Measurements from ENCODE around the gene MPHOSPH9.

DNA sequence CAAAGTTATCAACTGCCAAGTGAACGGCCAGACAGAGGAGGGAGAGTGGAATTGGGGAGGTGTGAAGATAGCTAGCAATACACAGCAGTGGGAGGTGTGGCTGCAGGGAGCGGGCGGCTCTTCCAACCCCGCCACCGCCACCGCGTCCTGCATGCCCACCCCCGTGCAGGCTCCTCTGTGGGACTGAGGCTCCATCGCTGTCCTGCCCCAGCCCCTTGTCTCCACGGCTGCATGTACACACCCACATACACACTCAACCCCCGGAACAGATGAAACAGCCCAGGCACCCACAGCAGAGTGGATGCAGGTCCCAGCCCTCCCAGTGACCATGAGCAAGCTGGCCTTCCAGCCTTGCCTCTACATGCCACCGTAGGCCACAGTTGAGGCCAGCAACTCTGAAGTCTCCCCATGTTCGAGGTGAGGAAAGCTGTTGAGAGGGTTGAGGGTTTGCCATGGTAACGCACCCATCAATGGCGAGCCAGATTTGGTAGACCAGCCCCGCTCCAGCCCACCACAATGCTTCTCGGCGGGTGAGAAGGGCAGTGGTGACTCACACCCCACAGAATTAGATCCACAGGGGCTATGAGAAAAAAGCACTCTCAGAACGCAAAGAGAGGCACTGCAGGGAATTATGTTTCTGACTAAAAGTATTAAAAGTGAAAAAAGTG is 121.3 kb downstream of the MPHOSPH9 start:
- TF ChIP-seq, protein P1, sequence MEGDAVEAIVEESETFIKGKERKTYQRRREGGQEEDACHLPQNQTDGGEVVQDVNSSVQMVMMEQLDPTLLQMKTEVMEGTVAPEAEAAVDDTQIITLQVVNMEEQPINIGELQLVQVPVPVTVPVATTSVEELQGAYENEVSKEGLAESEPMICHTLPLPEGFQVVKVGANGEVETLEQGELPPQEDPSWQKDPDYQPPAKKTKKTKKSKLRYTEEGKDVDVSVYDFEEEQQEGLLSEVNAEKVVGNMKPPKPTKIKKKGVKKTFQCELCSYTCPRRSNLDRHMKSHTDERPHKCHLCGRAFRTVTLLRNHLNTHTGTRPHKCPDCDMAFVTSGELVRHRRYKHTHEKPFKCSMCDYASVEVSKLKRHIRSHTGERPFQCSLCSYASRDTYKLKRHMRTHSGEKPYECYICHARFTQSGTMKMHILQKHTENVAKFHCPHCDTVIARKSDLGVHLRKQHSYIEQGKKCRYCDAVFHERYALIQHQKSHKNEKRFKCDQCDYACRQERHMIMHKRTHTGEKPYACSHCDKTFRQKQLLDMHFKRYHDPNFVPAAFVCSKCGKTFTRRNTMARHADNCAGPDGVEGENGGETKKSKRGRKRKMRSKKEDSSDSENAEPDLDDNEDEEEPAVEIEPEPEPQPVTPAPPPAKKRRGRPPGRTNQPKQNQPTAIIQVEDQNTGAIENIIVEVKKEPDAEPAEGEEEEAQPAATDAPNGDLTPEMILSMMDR (IDR thresholded peaks at IDR 0.05; ENCODE audit: insufficient read depth, low read length), result no peak
- TF ChIP-seq POLR2AphosphoS5 (IDR thresholded peaks at IDR 0.05; ENCODE audit: low read depth), result no peak
- TF ChIP-seq, protein P2, sequence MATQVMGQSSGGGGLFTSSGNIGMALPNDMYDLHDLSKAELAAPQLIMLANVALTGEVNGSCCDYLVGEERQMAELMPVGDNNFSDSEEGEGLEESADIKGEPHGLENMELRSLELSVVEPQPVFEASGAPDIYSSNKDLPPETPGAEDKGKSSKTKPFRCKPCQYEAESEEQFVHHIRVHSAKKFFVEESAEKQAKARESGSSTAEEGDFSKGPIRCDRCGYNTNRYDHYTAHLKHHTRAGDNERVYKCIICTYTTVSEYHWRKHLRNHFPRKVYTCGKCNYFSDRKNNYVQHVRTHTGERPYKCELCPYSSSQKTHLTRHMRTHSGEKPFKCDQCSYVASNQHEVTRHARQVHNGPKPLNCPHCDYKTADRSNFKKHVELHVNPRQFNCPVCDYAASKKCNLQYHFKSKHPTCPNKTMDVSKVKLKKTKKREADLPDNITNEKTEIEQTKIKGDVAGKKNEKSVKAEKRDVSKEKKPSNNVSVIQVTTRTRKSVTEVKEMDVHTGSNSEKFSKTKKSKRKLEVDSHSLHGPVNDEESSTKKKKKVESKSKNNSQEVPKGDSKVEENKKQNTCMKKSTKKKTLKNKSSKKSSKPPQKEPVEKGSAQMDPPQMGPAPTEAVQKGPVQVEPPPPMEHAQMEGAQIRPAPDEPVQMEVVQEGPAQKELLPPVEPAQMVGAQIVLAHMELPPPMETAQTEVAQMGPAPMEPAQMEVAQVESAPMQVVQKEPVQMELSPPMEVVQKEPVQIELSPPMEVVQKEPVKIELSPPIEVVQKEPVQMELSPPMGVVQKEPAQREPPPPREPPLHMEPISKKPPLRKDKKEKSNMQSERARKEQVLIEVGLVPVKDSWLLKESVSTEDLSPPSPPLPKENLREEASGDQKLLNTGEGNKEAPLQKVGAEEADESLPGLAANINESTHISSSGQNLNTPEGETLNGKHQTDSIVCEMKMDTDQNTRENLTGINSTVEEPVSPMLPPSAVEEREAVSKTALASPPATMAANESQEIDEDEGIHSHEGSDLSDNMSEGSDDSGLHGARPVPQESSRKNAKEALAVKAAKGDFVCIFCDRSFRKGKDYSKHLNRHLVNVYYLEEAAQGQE (IDR thresholded peaks at IDR 0.05; ENCODE audit: insufficient replicate concordance, low read depth), result no peak
- no peak for TF ChIP-seq GABPA (IDR thresholded peaks at IDR 0.05; ENCODE audit: low read depth)

Data from HL-60 (cell line).